Endothelial cell of umbilical vein (primary cell): Measurements from ENCODE around the gene TXNRD1. TPM values are rescaled to one million over a fixed set of nuclear protein-coding genes. Genes with fewer than 3 reads are reported as not detected.

Experiments
- BruUV-seq: library from RNA; stranded (reverse); fragments of 400-500 nt; replicated peaks from 2 replicates; lab custom pipeline; 2021; lab: Mats Ljungman, UMichigan
- CTCF ChIA-PET: fragments of 300-600, 350-600 bp; sonication (Branson Sonifier 250); formaldehyde crosslinking; loops from one replicate; lab custom pipeline; 2021; ENCODE audit warnings: antibody characterized with exemption, inconsistent platforms; lab: Charles Lee
- POLR2A ChIA-PET: fragments of 300-600, 350-600 bp; sonication (Branson Sonifier 250); formaldehyde crosslinking; loops from one replicate; lab custom pipeline; 2021; ENCODE audit warnings: antibody characterized with exemption, inconsistent platforms; lab: Charles Lee
- DNase-seq: peaks from one replicate; pipeline ENCODE4 v3.0.0-alpha.2; 2011; ENCODE audit warnings: low read depth, low spot score
- FAIRE-seq: peaks from 2 replicates; lab custom pipeline; 2011; peaks lifted over from hg19 to GRCh38; lab: Jason Lieb, UNC
- H2AFZ ChIP-seq: 2 replicates; pipeline ENCODE4 v1.6.0; 2012; ENCODE audit warnings: low read depth, low read length, control low read depth, inconsistent platforms
- H3K27ac ChIP-seq: 2 replicates; pipeline ENCODE4 v1.5.1; 2011; ENCODE audit warnings: low read depth, mild to moderate bottlenecking, control low read depth, low read length, moderate library complexity; ENCODE audit not compliant: insufficient read depth
- H3K27me3 ChIP-seq, 2 experiments: 2 replicates each; pipeline versions ENCODE4 v1.6.0 to v1.6.1; 2011; ENCODE audit warnings: low read length in 2 of 2, mixed read lengths in 1 of 2; ENCODE audit not compliant: control insufficient read depth in 2 of 2, insufficient read depth in 2 of 2
- H3K36me3 ChIP-seq, 2 experiments: 2 replicates in 1 of 2; 3 replicates in 1 of 2; pipeline ENCODE4 v1.5.1; 2011; ENCODE audit warnings: low read length in 2 of 2, mild to moderate bottlenecking in 1 of 2, moderate library complexity in 1 of 2; ENCODE audit not compliant: control insufficient read depth in 2 of 2, insufficient read depth in 2 of 2; ENCODE audit errors: extremely low read depth in 1 of 2
- H3K4me1 ChIP-seq: 3 replicates; pipeline ENCODE4 v1.5.1; 2011; ENCODE audit warnings: mild to moderate bottlenecking, low read length; ENCODE audit not compliant: control insufficient read depth, insufficient read depth; ENCODE audit errors: extremely low read depth
- H3K4me2 ChIP-seq: 2 replicates; pipeline ENCODE4 v1.6.1; 2011; ENCODE audit warnings: low read length, control low read depth, mixed read lengths; ENCODE audit not compliant: insufficient read depth
- H3K4me3 ChIP-seq, 3 experiments: fragments of 200-600 bp in 1 of 3; sonication (generic), shearing (Covaris generic) in 1 of 3; replicated peaks in 1 of 3; 2 replicates each; pipeline ENCODE4 v1.5.1; 2011 to 2016; ENCODE audit warnings: control low read depth in 3 of 3, low read length in 3 of 3, mild to moderate bottlenecking in 2 of 3, inconsistent platforms in 1 of 3, low read depth in 1 of 3, moderate library complexity in 1 of 3; ENCODE audit not compliant: insufficient read depth in 1 of 3
- H3K79me2 ChIP-seq: 2 replicates; pipeline ENCODE4 v1.6.0; 2012; ENCODE audit warnings: low read length, inconsistent platforms; ENCODE audit not compliant: control insufficient read depth, insufficient read depth
- H3K9ac ChIP-seq: replicated peaks from 2 replicates; pipeline ENCODE3; 2011; ENCODE audit warnings: low read length, control low read depth; ENCODE audit not compliant: insufficient read depth; ENCODE audit errors: extremely low read depth
- H3K9me1 ChIP-seq: replicated peaks from 3 replicates; pipeline ENCODE4 v1.6.0; 2011; ENCODE audit warnings: mild to moderate bottlenecking, low read length; ENCODE audit not compliant: control insufficient read depth, insufficient read depth; ENCODE audit errors: extremely low read depth
- H3K9me3 ChIP-seq: replicated peaks from 2 replicates; pipeline ENCODE4 v1.5.1; 2012; ENCODE audit warnings: low read length, inconsistent platforms; ENCODE audit not compliant: control insufficient read depth, insufficient read depth
- H4K20me1 ChIP-seq: replicated peaks from 2 replicates; pipeline ENCODE3; 2011; ENCODE audit warnings: mild to moderate bottlenecking, low read length; ENCODE audit not compliant: control insufficient read depth, insufficient read depth; ENCODE audit errors: extremely low read depth
- GATA2 ChIP-seq: IDR thresholded peaks from 2 replicates; pipeline ENCODE4 v1.7.0; 2011; ENCODE audit warnings: low read depth, mild to moderate bottlenecking, moderate library complexity, mixed read lengths, low read length; ENCODE audit not compliant: insufficient read length, insufficient read depth
- JUN ChIP-seq: IDR thresholded peaks from 2 replicates; pipeline ENCODE4 v1.6.1; 2011; ENCODE audit warnings: borderline replicate concordance, low read depth; ENCODE audit not compliant: insufficient read length, insufficient read depth
- POLR2AphosphoS5 ChIP-seq: IDR thresholded peaks from 2 replicates; pipeline ENCODE4 v1.6.1; 2012; ENCODE audit warnings: low read depth, mild to moderate bottlenecking, control low read depth, low read length, moderate library complexity; ENCODE audit not compliant: insufficient read depth
- dilution Hi-C: fragments of 300-500 bp; cut with MboI; formaldehyde crosslinking; loops from one replicate; pipeline ENCODE4 v1.15.0; 2019; ENCODE audit warnings: low sequenced_read_pairs; ENCODE audit not compliant: extremely low pct_ligation_motif_present
- intact Hi-C: fragments of 100-400 bp; cut with micrococcal nuclease; formaldehyde crosslinking; loops from one replicate; pipeline ENCODE4 v1.10.0; 2022
- polyA plus RNA-seq, 4 experiments: library from polyadenylated mRNA; depleted of rRNA in 3 of 4; stranded (reverse) in 3 of 4; unstranded in 1 of 4; fragments of >200 nt; gene quantifications; 2 replicates each; pipeline versions ENCODE4 v1.2.1 to v1.2.3, GENCODE V29; 2011 to 2012; ENCODE audit warnings: missing spikeins in 1 of 4
- total RNA-seq: library from RNA; stranded (reverse); gene quantifications from 2 replicates; pipeline ENCODE4 v1.2.3, GENCODE V29; 2021
- TF ChIP-seq, protein P1 (sequence below), 2 donors: IDR thresholded peaks; 1 replicate in 1 of 2; 2 replicates in 1 of 2; pipeline ENCODE4 v1.5.1; 2011; ENCODE audit warnings: low read length in 2 of 2, mild to moderate bottlenecking in 2 of 2, moderate library complexity in 2 of 2, control low read depth in 1 of 2, inconsistent platforms in 1 of 2, low read depth in 1 of 2; ENCODE audit not compliant: insufficient read depth in 1 of 2; ENCODE audit errors: extremely low read depth in 1 of 2

Gene TXNRD1
- total and polyA plus RNA-seq, 2 donors (not counting 3 experiments of a cell fraction or from before 2014, with no cell fraction given) = 309 to 566 TPM

GRCh38 chr12:104314242-104314614 is 98.6 kb downstream of the TXNRD1 start:
- no peaks in the 10 kb centered on the region for H3K27me3 ChIP-seq
- peaks cover 22 to 66% of the 10 kb centered on the region in 2 experiments for H3K36me3 ChIP-seq
- intact Hi-C loops = no loop called here
- no peak overlapping the region for H2AFZ ChIP-seq
- no peak overlapping the region for H3K4me2 ChIP-seq
- no peak for TF ChIP-seq GATA2
- no peak for TF ChIP-seq JUN
- TF ChIP-seq POLR2AphosphoS5 = peak; percentile 22
- H3K27ac ChIP-seq = no peak overlapping the region
- H3K4me3 ChIP-seq = no peak overlapping the region
- CTCF ChIA-PET = interaction anchor here (1.2 kb wide), 1 partner anchor 95 kb away, joined by 4 read pairs; no protein-coding TSS in a partner anchor
- peaks cover 96% of the 10 kb centered on the region for H3K79me2 ChIP-seq
- H3K9ac ChIP-seq = no peak overlapping the region
- no peak for FAIRE-seq
- dilution Hi-C loops = no loop called here
- no peaks in the 10 kb centered on the region for H3K9me1 ChIP-seq
- POLR2A ChIA-PET = no interaction called here
- BruUV-seq = no TSS peak
- no peaks in the 10 kb centered on the region for H3K9me3 ChIP-seq
- no peak for DNase-seq
- H3K4me1 ChIP-seq = peaks cover 11% of the 10 kb centered on the region
- peaks cover 18% of the 10 kb centered on the region for H4K20me1 ChIP-seq

DNA sequence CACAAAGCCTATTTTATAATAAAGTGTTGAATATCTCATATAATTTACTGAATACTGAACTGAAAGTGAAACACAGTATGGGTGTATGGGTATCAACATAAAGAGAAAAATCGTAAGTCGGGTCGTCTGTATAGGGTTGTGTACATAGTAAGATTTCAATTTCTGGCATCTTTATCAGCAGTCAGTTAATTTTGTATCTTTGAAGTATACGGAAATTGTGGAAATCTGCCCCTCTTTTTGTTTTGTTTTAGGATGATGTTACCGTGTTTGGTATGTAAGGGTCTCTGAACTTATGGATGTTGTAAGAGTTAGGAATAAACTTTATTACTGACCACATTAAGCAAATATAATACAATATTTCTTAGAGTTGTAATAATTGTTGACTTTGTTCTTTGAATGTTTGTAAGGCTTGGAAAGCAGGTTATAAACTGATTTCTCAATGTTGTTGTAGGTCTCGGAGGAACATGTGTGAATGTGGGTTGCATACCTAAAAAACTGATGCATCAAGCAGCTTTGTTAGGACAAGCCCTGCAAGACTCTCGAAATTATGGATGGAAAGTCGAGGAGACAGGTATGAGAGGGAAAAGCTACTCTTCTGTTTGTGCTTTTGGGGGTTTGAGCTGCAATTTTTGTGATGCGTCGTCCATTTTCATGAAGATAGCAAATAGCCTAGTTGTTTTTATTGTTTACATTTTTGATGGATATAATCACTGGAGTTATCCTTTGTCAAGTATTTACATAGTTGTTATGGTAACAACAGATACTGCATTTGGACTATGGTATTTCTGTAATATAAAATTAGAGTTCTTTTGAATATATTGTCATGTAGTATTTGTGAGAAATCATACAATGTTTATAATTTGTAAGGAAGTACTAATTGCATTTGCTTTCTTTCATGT is 100.0 kb downstream of the TXNRD1 start:
- Histone ChIP-seq H3K4me3 (no peak overlapping the region), H2AFZ (no peak overlapping the region), H4K20me1 (peaks cover 9% of the 10 kb centered on the region), H3K9ac (no peak overlapping the region), H3K27me3 (no peaks in the 10 kb centered on the region), H3K36me3 (peaks cover 22 to 70% of the 10 kb centered on the region in 2 experiments), H3K4me1 (peaks cover 10% of the 10 kb centered on the region), H3K27ac (no peak overlapping the region), H3K4me2 (no peak overlapping the region), H3K79me2 (peaks cover 95% of the 10 kb centered on the region), H3K9me1 (no peaks in the 10 kb centered on the region), H3K9me3 (no peaks in the 10 kb centered on the region)
- intact Hi-C loops (no loop called here), dilution Hi-C loops (no loop called here)
- ChIA-PET POLR2A (interaction anchor here (0.6 to 1.6 kb wide), 2 partner anchors 16 to 28 kb away, joined by 3 to 4 read pairs; no protein-coding TSS in a partner anchor), CTCF (interaction anchor here (1.0 kb wide), 1 partner anchor 552 kb away, joined by 3 read pairs; no protein-coding TSS in a partner anchor)
- no TSS peak for BruUV-seq
- no peak for DNase-seq
- TF ChIP-seq GATA2 = no peak
- TF ChIP-seq, protein P1, sequence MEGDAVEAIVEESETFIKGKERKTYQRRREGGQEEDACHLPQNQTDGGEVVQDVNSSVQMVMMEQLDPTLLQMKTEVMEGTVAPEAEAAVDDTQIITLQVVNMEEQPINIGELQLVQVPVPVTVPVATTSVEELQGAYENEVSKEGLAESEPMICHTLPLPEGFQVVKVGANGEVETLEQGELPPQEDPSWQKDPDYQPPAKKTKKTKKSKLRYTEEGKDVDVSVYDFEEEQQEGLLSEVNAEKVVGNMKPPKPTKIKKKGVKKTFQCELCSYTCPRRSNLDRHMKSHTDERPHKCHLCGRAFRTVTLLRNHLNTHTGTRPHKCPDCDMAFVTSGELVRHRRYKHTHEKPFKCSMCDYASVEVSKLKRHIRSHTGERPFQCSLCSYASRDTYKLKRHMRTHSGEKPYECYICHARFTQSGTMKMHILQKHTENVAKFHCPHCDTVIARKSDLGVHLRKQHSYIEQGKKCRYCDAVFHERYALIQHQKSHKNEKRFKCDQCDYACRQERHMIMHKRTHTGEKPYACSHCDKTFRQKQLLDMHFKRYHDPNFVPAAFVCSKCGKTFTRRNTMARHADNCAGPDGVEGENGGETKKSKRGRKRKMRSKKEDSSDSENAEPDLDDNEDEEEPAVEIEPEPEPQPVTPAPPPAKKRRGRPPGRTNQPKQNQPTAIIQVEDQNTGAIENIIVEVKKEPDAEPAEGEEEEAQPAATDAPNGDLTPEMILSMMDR (IDR thresholded peaks at IDR 0.05; ENCODE audit: extremely low read depth in 1 of 2, insufficient read depth in 1 of 2, low read depth in 1 of 2, low read length in 2 of 2) = no peak
- TF ChIP-seq POLR2AphosphoS5 = peak; percentile 25
- FAIRE-seq = no peak
